Measurements from ENCODE around the gene ARHGEF10L.

ARHGEF10L gene

DNA sequence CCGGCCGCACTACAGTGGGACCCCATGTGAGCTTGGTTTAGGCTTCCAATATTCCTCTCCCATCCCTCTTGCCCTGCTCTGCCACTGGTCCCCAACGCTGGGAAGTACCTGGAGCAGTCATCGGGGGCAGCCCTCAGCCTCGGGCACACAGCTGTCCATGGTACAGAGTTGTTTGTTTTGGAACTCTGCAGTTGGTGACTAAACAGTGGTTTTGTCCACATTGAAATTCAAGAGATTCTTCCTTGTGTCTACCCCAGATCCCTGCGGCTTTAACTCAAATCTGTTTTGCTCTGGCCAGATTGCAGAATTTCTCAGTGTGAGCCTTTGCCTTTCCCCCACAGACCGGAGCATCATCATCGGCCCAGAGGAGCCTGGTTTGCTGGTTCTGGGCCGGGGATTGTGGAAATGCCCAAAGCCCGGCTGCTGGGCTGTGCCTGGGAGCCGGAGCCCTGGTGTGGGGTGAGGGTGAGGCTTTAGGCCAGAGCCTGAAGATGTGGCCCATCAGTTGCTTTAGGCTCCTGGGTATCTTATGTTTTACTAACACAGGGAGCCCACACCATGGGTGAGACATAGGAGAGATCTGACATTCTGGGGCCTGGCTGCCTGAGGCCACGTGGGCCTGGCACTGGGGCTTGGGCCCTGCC is 93.2 kb downstream of the ARHGEF10L start:
- DNase-seq (ENCODE audit: low spot score): no peak

DNA sequence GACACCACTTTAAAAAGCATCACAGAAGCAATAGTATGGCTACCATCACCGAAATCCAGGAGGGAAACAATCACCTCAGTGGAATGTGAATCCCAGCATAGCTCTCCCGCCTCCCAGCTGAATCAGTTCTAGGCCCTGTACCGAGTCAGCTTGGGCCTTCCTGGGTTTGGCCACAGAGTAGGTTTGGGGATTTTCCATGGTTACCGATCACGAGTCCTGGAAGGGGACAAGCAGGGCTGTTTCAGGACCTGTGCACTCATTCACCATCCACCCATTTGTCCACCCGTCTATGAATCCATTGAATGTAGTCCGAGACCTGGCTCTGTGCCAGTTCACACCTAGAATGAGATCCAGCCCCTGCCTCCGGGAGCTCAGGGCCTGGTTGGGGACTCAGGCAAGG is 94.2 kb downstream of the ARHGEF10L start:
- DNase-seq (ENCODE audit: low spot score): no peak

- no peak for DNase-seq (ENCODE audit: low spot score)
These were observed 95.8 kb downstream of the ARHGEF10L start for GRCh38 chr1:17635276-17635675.

DNA sequence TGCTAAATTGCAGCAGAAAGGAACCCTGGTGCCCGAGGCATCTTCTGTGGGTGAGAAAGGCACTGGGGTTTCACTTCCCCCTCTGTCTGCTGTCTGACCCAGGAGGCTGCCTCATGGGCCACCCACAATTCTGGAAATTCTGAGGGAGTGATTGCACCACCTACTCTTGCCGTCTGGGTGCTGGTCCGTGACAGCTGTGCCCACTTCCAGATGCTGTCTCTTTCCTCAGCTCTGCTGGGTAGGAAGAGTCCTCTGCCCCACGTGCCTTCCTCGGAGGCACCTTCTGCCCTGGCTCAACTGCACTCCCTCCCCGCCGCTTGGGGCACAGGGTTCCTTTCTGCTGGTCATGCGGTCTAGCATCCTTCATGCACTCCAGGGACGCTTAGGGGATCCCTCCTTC is 96.3 kb downstream of the ARHGEF10L start:
- no peak for DNase-seq (ENCODE audit: low spot score)

DNA sequence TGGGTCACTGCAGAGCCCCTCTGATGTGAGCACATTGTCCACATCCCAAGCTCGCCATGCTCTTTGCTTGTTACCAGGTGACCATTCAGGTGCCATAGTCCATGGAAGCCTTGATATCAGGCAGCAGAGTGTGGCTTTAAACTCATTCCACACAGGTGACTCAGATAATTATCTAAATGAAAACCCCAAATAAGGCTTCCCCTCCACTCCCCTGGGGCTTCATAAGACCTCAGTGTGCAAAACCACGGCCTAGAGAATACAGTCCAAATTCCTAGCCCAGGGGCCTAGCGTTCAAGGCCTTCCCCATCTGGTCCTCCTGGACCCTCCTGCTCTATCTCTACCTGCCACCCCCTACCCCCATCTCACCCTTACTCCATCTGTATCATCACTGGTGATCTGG is 97.1 kb downstream of the ARHGEF10L start:
- no peak for DNase-seq (ENCODE audit: low spot score)

DNA sequence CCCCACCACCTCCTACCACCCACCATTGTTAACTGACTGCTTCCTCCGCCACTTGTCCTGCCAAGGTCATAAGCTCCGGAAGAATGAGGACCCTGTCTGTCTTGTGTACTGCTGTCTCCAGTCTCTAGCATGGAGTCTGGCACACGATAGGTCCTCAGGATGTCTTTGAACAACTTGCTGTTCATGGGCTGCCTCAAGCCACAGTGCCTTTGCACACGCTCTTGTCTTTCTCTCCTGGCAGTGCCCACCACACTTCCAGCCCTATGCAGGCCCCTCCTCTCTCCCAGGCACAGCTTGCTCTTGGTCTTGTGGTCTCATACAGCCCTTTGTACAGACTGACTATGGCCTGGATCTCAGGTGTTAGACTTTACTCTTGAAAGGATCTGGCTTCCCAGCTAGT is 97.6 kb downstream of the ARHGEF10L start:
- DNase-seq (ENCODE audit: low spot score): no peak

GRCh38 chr1:17639703-17640340 is 100.3 kb downstream of the ARHGEF10L start:
- DNase-seq (ENCODE audit: low spot score): no peak

DNA sequence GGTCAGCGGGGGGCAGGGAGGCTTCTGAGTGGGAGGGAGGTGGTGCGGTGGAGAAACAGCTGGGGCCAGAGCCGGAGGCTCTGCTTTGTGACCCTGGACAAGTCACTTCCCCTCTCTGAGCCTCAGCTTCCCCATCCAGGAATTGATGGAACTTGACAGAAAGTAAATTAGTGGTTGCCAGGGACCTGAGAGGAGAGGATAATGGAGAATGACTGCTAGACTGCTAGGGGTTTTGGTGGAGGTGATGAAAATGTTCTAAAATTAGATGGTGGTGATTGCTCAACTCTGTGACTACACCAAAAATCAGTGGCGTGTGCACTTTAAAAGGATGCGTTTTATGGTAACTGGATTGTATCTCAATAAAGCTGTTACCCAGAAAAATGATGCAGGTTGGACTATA is 100.9 kb downstream of the ARHGEF10L start:
- DNase-seq (ENCODE audit: low spot score): no peak

DNA sequence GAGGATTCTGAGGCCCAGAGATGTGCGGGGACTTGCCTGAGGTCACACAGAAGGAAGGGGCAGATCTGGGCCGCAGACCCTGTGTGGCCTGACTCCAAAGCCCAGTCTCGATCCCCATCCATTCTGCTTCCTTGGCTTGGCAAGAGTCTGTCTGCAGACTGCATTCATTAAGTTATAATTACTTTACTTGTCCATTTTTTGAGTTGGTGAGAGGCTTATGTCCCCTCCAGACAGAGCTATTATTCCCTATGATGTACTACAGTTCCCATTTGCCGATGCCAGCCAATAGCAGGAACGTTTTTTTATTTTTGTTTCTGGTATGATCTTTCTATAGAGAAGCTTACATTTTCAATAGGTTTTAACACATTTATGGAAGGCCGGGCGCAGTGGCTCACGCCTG is 101.5 kb downstream of the ARHGEF10L start:
- no peak for DNase-seq (ENCODE audit: low spot score)

DNA sequence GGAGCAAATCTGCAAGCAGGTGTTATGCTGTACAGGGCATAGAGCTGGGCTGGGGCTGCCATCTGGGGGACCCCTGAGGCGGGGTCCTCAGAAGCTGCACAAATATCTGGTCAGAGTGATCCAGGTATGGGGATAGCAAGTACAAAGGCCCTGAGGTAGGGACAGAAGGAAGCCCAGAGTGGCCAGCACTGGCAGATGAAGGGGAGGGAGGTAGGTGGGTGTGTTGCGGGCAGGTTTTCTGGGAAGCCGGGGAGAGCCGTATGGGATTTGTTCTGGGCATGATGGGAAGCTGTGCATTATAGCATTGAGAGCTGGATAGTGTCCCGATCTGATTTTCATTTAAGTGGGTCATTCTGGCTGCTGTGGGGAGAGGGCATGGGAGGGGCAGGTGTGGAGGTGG is 102.7 kb downstream of the ARHGEF10L start:
- no peak for DNase-seq (ENCODE audit: low spot score)

DNA sequence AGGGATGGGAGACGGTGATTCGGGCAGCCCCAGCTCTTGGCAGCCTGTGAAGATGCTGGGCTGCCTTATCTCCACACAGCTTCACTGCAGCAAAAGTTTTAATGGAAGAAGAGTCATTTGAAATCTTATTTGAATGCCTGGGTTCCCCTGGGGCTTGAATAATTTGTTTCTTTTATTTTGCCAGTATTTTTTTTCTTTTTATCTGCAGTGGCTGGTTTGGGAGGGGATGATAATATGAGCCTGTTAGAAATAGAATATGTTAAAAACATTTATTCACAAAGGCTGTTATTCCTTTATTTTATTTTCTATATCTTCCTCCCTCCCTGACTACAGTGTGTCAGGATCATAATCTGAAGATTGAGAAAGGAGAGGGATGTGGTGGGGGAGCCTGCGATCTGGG is 103.4 kb downstream of the ARHGEF10L start:
- DNase-seq (ENCODE audit: low spot score): no peak

DNA sequence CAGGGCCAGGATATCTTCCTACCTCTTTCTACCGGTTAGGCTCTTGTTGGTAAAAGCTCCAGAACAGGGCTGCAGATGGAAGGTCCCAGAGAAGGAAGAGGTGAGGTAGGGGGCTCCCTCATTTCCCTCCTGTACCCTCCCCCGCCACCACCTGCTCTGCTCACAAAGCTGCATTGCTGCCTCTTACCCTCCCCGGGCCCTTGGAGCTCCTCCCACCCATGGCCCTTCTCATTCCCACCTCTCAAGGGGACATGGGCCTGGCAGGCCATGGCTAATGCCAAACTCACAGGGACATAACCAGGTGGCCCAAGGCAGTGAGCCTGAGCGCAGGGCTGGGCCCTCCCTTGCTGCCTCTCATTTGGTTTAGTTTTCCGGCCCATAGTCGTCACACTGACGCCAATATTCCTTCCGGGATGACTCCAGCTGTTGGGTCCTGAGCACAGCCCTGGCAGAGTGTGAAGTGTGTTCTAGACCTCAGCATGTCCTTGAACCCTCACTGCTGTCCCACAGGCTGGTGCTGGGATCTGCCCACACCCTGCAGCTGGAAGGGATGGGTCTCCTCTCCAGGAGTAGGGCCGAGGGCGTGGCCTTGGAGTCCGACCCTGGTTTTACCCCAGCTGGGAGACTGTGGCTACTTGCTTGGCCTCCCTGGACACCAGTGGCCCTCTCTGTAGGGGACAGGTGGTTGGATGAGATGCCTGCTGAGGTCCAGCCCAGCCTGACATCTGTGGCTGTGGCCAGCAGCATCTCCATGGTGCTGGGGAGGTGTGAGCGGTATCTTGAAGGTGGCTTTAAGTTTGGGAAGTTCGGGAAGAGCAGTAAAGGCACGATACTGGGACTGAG is 104.6 kb downstream of the ARHGEF10L start:
- DNase-seq (ENCODE audit: low spot score): no peak

DNA sequence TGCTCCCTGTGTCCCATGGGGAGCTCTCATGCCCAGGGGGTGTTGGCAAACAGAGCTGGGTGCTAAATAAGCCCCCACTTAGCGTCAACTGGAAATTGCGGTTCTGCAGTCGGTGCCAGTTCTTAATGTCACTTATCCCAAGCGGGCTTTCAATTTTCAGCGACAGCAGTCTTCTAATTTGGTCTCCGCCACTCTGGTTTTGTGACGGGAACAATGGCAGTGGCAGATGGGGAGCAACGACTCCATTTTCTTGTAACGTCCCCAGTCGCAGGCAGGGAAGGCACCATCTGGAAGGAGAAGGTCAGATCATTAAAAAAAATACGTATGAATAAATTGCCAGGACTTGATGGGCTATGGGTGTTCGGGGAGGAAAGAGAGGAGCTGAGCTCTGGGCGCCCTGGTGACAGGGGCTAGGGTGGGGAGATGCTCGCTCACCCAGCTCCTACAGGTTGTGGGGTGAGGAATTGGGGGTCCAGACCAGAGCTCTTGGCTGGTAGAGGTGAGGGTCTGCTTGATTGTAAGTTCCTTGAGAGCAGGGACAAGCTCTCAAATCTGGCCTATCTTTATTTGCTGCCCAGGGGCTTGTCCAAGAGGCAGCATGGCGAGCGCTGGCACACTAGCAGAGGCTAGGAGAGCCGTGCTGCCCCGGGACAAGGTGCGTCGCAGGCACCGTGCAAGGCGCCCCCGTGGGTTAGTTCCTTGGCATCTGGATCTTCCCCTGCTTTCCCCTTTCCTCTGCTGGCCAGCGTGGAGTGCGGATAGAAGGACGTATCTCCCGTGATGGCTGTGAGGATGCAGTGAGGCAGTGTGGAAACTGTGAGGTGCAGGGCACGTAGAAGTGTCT is 105.8 kb downstream of the ARHGEF10L start:
- no peak for DNase-seq (ENCODE audit: low spot score)

- no peak for DNase-seq (ENCODE audit: low spot score)
These were observed 107.2 kb downstream of the ARHGEF10L start for GRCh38 chr1:17646444-17647280.

DNA sequence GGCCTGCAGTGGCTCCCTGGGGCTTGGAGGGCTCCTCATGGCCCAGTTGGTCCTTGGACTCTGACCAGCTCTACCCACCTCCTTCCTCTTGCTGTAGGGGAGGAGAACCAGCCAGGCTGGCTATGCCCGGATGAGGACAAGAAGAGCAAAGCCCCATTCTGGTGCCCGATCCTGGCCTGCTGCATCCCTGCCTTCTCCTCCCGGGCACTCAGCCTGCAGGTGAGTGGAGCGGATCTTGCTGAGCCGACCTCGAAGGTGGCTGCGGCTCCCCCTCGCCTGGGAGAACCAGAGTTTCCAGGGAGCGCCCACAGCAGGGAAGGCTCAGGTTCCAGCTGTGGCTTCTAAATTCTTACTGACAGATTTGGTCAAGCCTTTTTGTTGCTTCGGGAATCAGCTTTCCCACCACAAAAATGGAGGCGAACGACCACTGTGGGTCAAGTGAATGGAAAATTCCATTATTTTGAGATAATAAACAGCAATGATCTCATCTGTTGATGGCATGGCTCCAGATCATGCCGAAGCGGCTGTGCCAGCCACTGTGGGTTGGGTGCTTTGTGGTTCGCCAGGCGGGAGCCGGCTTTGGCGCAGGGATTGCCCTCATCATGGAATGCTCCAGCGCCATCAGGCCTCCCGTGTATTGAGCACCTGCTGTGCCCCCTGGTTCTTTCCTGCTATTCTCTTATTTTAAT is 109.1 kb downstream of the ARHGEF10L start:
- DNase-seq (ENCODE audit: low spot score): no peak

- DNase-seq (ENCODE audit: low spot score): no peak
These were observed 110.0 kb downstream of the ARHGEF10L start for GRCh38 chr1:17649371-17650106.

DNA sequence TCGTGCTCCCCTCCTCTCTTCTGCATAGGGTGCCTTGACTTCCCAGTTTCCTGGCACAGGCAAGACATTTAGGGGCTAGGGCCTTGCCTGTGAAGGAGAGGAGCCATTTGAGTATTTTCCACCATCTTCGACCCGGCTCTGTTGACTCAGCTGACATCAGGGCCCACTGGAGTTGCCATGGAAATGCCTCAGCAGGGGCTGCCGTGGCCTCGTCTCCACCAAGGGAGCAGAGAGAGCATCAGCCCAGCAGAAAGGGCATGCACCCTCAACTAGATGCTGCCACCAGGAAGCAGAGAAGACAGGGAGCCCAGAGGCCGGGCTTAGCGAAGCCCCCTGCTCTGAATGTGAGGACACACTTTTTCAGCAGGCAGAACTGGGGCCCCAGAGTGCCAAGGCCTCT is 113.8 kb downstream of the ARHGEF10L start:
- no peak for DNase-seq (ENCODE audit: low spot score)

GRCh38 chr1:17653728-17654351 is 114.3 kb downstream of the ARHGEF10L start:
- DNase-seq (ENCODE audit: low spot score): no peak

DNA sequence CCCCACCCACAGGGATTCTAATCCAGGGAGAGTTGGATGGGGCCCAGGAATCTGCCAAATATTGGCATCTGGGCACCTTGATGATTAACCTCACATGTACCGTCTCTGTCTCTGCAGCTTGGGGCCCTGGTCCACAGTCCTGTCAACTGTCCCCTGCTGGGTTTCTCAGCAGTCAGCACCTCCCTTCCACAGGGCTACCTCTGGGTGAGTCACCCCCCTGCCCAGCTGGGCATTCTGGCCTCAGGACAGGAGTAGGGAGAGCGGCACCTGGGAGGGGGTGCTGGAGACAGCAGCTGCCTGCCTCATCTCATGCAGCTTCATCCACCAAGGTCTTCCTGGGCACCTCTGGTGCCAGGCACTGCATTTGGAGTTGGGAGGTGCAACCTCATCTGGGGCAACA is 115.0 kb downstream of the ARHGEF10L start:
- DNase-seq (ENCODE audit: low spot score): no peak

- no peak for DNase-seq (ENCODE audit: low spot score)
These were observed 115.7 kb downstream of the ARHGEF10L start for GRCh38 chr1:17655169-17655568.

Data from hematopoietic multipotent progenitor cell treated with erythropoietin and hydrocortisone succinate and interleukin-3 and kit ligand, for 15 days (in vitro differentiated cells).